ENCODE measurements around the gene XRN2.
A peak's percentile ranks its signal among the peaks of the same experiment; 100 is the strongest.

The XRN2 gene, protein sequence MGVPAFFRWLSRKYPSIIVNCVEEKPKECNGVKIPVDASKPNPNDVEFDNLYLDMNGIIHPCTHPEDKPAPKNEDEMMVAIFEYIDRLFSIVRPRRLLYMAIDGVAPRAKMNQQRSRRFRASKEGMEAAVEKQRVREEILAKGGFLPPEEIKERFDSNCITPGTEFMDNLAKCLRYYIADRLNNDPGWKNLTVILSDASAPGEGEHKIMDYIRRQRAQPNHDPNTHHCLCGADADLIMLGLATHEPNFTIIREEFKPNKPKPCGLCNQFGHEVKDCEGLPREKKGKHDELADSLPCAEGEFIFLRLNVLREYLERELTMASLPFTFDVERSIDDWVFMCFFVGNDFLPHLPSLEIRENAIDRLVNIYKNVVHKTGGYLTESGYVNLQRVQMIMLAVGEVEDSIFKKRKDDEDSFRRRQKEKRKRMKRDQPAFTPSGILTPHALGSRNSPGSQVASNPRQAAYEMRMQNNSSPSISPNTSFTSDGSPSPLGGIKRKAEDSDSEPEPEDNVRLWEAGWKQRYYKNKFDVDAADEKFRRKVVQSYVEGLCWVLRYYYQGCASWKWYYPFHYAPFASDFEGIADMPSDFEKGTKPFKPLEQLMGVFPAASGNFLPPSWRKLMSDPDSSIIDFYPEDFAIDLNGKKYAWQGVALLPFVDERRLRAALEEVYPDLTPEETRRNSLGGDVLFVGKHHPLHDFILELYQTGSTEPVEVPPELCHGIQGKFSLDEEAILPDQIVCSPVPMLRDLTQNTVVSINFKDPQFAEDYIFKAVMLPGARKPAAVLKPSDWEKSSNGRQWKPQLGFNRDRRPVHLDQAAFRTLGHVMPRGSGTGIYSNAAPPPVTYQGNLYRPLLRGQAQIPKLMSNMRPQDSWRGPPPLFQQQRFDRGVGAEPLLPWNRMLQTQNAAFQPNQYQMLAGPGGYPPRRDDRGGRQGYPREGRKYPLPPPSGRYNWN

GRCh38 chr20:21303061-21303871 lies at the start of gene XRN2:
Gene XRN2 (plus strand): TSS chr20:21303331. CDS start chr20:21303399, 68 bp downstream.
- FAIRE-seq (peak; percentile 93), DNase-seq (ENCODE audit: extremely low spot score, insufficient read length, low read depth) (peak; percentile 91)

DNA sequence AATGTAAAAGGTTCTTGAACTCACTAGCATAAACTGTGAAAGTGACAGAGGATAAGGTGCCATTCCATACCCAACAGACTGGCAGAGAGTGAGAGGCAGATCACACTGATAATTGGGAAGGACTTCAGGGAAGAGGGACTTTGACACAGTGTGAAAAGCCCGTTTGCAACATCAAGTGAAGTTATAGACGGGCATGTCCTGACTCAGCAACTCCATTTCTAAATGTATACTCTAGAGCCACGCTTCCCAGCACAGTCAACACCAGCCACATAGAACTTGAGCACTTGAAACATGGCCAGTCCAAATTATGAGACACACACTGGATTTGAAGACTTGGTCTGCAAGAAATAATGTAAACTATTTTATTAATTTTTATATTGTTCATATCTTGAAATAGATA lies 45.9 kb upstream of the XRN2 start:
- no peak for DNase-seq (ENCODE audit: extremely low spot score, insufficient read length, low read depth)
- no peak for FAIRE-seq

GRCh38 chr20:21258411-21258810 lies 44.7 kb upstream of the XRN2 start:
- DNase-seq (ENCODE audit: extremely low spot score, insufficient read length, low read depth) (no peak), FAIRE-seq (no peak)

GRCh38 chr20:21259346-21259745 lies 43.8 kb upstream of the XRN2 start:
- no peak for DNase-seq (ENCODE audit: extremely low spot score, insufficient read length, low read depth)
- no peak for FAIRE-seq

DNA sequence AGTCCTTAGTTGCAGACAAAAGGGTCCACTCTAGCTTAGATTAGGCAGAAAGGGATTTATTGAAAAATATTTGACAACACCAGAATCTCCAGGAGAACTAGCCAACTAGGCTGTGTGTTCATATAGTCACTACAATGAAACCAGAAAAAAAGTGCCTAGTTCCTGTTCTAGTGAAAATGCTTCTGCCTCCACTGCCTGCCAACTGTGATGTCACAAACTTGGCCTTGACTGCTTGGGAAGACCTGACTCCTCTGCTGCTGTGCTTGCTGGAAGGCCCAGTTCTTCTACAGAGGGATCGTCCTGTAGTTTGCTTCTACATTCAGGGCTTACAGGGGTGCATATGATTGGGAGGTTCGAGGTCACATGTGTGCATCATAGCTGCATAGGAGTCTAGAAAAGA lies 40.3 kb upstream of the XRN2 start:
- no peak for FAIRE-seq
- DNase-seq (ENCODE audit: extremely low spot score, insufficient read length, low read depth): no peak

GRCh38 chr20:21265261-21266190 lies 37.6 kb upstream of the XRN2 start:
- DNase-seq (ENCODE audit: extremely low spot score, insufficient read length, low read depth): no peak
- no peak for FAIRE-seq

DNA sequence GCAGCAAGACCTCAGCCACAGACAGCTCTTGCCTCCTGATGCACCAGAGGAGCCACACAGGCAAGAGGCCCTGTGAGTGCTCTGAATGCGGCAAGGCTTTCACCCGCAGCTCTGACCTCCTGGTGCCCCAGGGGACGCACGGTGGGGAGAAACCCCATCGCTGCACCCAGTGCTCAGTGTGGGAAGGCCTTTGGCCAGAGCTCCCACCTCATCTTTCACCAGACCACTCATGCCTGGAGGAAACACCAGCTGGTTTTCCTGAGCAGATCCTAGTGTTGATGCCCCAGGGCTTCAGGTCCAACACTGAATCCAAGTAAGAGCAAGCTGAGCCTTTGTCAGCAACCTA lies 37.0 kb upstream of the XRN2 start:
- no peak for FAIRE-seq
- DNase-seq (ENCODE audit: extremely low spot score, insufficient read length, low read depth): no peak

- no peak for DNase-seq (ENCODE audit: extremely low spot score, insufficient read length, low read depth)
These were observed 33.4 kb upstream of the XRN2 start for GRCh38 chr20:21269772-21270171.

DNA sequence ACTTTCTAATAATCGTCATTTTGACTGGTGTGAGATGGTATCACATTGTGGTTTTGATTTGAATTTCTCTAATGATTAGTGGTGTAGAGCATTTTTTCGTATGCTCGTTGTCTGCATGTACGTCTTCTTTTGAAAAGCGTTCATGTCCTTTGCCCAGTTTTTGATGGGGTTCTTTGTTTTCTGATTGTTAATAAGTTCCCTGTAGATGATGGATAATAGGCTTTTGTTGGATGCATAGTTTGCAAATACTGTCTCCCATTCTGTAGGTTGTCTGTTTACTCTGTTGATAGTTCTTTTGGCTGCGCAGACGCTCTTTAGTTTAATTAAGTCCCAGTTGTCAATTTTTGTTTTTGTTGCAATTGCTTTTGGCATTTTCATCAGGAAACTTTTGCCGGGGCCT lies 32.3 kb upstream of the XRN2 start:
- FAIRE-seq (no peak), DNase-seq (ENCODE audit: extremely low spot score, insufficient read length, low read depth) (no peak)

More at GRCh38 chr20:21269772-21270171, 33.4 kb upstream of the XRN2 start:
- no peak for FAIRE-seq

GRCh38 chr20:21272279-21272678 lies 30.9 kb upstream of the XRN2 start:
- FAIRE-seq: no peak
- no peak for DNase-seq (ENCODE audit: extremely low spot score, insufficient read length, low read depth)

GRCh38 chr20:21272679-21273078 lies 30.5 kb upstream of the XRN2 start:
- DNase-seq (ENCODE audit: extremely low spot score, insufficient read length, low read depth) (no peak), FAIRE-seq (no peak)

DNA sequence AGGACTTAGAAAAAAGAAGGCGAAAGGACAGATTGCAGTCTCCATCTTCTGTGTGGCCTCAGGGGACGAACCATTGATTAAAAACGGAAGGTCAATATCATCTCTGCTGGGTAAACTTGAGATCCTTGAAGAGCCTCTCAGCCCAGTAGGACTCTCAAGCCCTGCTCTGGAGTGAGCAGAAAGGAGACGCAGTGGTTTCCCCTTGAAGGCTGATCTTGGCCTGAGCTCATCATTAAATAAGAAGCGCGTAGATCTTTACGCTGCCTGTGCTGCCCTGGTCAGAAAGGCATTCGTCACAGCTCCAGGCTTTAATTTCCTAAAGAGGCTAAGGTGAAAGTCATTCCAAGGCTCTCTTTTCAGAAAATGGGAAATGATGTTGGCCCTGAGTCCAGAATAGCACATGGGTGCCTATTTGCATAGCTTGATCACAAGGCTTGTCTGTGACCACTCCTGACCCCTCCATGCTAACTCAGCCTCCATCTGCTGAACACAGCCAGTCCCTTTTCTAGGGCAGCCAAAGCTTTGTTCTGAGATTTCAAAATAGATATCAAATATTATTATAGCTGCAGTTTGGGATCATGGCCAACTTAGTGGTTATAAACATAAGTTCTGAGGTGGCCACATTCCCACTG lies 29.3 kb upstream of the XRN2 start:
- DNase-seq (ENCODE audit: extremely low spot score, insufficient read length, low read depth) (no peak), FAIRE-seq (no peak)

DNA sequence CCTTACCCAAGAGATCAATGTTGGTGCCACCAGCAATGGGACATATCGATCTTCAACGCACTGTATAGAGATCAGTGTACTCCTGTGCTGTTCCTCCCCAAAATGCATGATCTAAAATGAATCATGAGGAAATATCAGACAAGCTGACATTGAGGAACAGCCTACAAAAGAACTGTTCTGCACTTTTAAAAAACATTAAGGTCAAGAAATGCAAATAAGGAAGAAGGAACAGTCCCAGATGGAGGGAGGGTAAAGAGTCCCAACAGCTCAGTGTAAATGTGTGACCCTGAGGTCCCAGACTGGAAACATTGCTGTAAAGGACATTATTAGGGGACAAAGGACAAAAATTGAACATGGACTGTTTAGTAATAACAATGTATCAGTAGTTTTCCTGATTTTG lies 24.3 kb upstream of the XRN2 start:
- DNase-seq (ENCODE audit: extremely low spot score, insufficient read length, low read depth) (no peak), FAIRE-seq (no peak)

- DNase-seq (ENCODE audit: extremely low spot score, insufficient read length, low read depth) (no peak), FAIRE-seq (no peak)
These were observed 23.2 kb upstream of the XRN2 start for GRCh38 chr20:21279706-21280521.

DNA sequence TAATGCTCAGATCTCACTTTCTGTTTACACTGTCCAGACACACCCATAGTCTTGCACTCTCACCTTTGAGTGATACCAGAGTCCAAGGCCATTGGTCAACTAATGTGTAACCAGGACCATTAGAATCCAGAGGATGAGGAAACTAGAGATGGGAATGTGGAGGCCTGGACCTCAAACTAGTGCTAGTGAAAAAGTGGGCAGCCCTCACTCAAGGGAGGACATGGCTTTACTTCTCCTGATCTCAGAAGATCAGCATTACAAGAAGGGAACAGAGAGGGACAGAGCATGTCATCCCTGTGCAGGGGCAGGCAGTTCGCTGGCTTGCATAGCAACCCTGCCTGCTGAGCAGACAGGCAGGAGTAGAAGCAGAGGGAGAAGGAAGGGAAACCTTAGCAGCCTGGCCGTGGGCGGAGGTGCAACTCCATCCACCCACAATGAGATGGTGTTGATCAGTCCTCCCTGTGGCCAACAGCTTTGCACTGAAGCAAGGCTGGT lies 22.6 kb upstream of the XRN2 start:
- FAIRE-seq (peak; percentile 70), DNase-seq (ENCODE audit: extremely low spot score, insufficient read length, low read depth) (no peak)

- FAIRE-seq (no peak), DNase-seq (ENCODE audit: extremely low spot score, insufficient read length, low read depth) (no peak)
These were observed 16.4 kb upstream of the XRN2 start for GRCh38 chr20:21286775-21287174.

GRCh38 chr20:21288587-21289370 lies 14.4 kb upstream of the XRN2 start:
- no peak for DNase-seq (ENCODE audit: extremely low spot score, insufficient read length, low read depth)
- FAIRE-seq: no peak
